Sciatic nerve (tissue), 2 donors: ENCODE data around the gene SLC9A8. TPM values are rescaled to one million over a fixed set of nuclear protein-coding genes. Genes with fewer than 3 reads are reported as not detected.

Source experiments
- ATAC-seq: fragments of 200-7000 bp; cut with Tn5 transposase; one replicate; pipeline ENCODE4 v1.9.1; 2020; ENCODE audit warnings: mild to moderate bottlenecking, moderate library complexity
- DNase-seq: peaks from one replicate; pipeline ENCODE4 v3.0.0-alpha.2; 2020; ENCODE audit warnings: low spot score
- intact Hi-C: fragments of 100-400 bp; cut with DNase I; formaldehyde crosslinking; loops from one replicate; pipeline ENCODE4 v1.14.2; 2022
- total RNA-seq: library from RNA; stranded (reverse); fragmentation: NEBNext Ultra II Directional; extraction: Animal tissue kit (Norgen Biotek cat#: 25700); gene quantifications from one replicate; pipeline ENCODE4 v1.2.1, GENCODE V29; 2021
- donor health status: DM: no; HTN: no; CAD: no.
- donor health status: DM: no; HTN: no; CAD: no.

The SLC9A8 gene
- total RNA-seq, 1 donor from 2014 or later, result 14.4 TPM

GRCh38 chr20:49866051-49866450, 53.4 kb downstream of the SLC9A8 start:
- ATAC-seq, result peak; percentile 58
- no peak for DNase-seq
- intact Hi-C loops, result no loop called here

- no peak for ATAC-seq
- no peak for DNase-seq
- intact Hi-C loops, result no loop called here
Observed at GRCh38 chr20:49867453-49868215, 55.0 kb downstream of the SLC9A8 start.

GRCh38 chr20:49868538-49868937, 55.9 kb downstream of the SLC9A8 start:
- no peak for DNase-seq
- ATAC-seq, result no peak
- intact Hi-C loops, result no loop called here

GRCh38 chr20:49868964-49869363, 56.3 kb downstream of the SLC9A8 start:
- intact Hi-C loops, result no loop called here
- DNase-seq (no peak), ATAC-seq (no peak)

GRCh38 chr20:49870261-49870660, 57.6 kb downstream of the SLC9A8 start:
- DNase-seq (no peak), ATAC-seq (no peak)
- intact Hi-C loops, result no loop called here

GRCh38 chr20:49871391-49871948, 58.8 kb downstream of the SLC9A8 start:
- intact Hi-C loops, result no loop called here
- ATAC-seq (no peak), DNase-seq (peak; percentile 54)

GRCh38 chr20:49872056-49872455, 59.4 kb downstream of the SLC9A8 start:
- ATAC-seq (no peak), DNase-seq (peak; percentile 22)
- intact Hi-C loops, result no loop called here

- DNase-seq (no peak), ATAC-seq (no peak)
- intact Hi-C loops, result no loop called here
Observed at GRCh38 chr20:49874696-49875095, 62.1 kb downstream of the SLC9A8 start.

GRCh38 chr20:49877386-49877921, 64.8 kb downstream of the SLC9A8 start:
- no peak for DNase-seq
- intact Hi-C loops, result no loop called here
- no peak for ATAC-seq

GRCh38 chr20:49878977-49879376, 66.3 kb downstream of the SLC9A8 start:
- intact Hi-C loops, result no loop called here
- no peak for ATAC-seq
- no peak for DNase-seq

- intact Hi-C loops, result no loop called here
- DNase-seq (no peak), ATAC-seq (no peak)
Observed at GRCh38 chr20:49880177-49880576, 67.5 kb downstream of the SLC9A8 start.

- ATAC-seq (no peak), DNase-seq (no peak)
- intact Hi-C loops, result no loop called here
Observed at GRCh38 chr20:49880724-49881445, 68.3 kb downstream of the SLC9A8 start.

- ATAC-seq (no peak), DNase-seq (no peak)
- intact Hi-C loops, result no loop called here
Observed at GRCh38 chr20:49882171-49882970, 69.7 kb downstream of the SLC9A8 start.

GRCh38 chr20:49883246-49883802, 70.7 kb downstream of the SLC9A8 start:
- intact Hi-C loops, result no loop called here
- ATAC-seq (no peak), DNase-seq (no peak)

GRCh38 chr20:49885558-49886332, 73.1 kb downstream of the SLC9A8 start:
- intact Hi-C loops, result no loop called here
- no peak for ATAC-seq
- DNase-seq, result no peak

GRCh38 chr20:49886571-49887213, 74.1 kb downstream of the SLC9A8 start:
- ATAC-seq, result no peak
- intact Hi-C loops, result no loop called here
- DNase-seq, result no peak

- peak; percentile 64 for DNase-seq
- intact Hi-C loops, result no loop called here
- ATAC-seq, result peak; percentile 61
Observed at GRCh38 chr20:49887251-49888211, 74.9 kb downstream of the SLC9A8 start.
